Breast epithelium (tissue), 3 donors: ENCODE results near the gene MRPS14.

Experiments
- POLR2A ChIP-seq: fragments of 450-650 bp; IDR thresholded peaks from one replicate; pipeline ENCODE4 v1.6.1; 2016; ENCODE audit warnings: antibody characterized with exemption, mild to moderate bottlenecking, moderate library complexity
- TF ChIP-seq, protein P1 (sequence below), 3 donors: fragments of 450-650 bp; IDR thresholded peaks; one replicate each; pipeline ENCODE4 v1.5.1; 2016 to 2017; ENCODE audit warnings: antibody characterized with exemption in 3 of 3, mild to moderate bottlenecking in 3 of 3, moderate library complexity in 3 of 3

GRCh38 chr1:175050992-175051391, 27.8 kb upstream of the MRPS14 start:
- TF ChIP-seq, protein P1, sequence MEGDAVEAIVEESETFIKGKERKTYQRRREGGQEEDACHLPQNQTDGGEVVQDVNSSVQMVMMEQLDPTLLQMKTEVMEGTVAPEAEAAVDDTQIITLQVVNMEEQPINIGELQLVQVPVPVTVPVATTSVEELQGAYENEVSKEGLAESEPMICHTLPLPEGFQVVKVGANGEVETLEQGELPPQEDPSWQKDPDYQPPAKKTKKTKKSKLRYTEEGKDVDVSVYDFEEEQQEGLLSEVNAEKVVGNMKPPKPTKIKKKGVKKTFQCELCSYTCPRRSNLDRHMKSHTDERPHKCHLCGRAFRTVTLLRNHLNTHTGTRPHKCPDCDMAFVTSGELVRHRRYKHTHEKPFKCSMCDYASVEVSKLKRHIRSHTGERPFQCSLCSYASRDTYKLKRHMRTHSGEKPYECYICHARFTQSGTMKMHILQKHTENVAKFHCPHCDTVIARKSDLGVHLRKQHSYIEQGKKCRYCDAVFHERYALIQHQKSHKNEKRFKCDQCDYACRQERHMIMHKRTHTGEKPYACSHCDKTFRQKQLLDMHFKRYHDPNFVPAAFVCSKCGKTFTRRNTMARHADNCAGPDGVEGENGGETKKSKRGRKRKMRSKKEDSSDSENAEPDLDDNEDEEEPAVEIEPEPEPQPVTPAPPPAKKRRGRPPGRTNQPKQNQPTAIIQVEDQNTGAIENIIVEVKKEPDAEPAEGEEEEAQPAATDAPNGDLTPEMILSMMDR (IDR thresholded peaks at IDR 0.05) = no peak
- TF ChIP-seq POLR2A = no peak
